GM23338 (cell line): ENCODE data around the gene LSP1. TPM values are rescaled to one million over a fixed set of nuclear protein-coding genes. Genes with fewer than 3 reads are reported as not detected.

Experiments
- ATAC-seq: fragments of 200-7000 bp; cut with Tn5 transposase; 3 replicates; pipeline ENCODE4 v1.9.1; 2020
- DNase-seq: peaks from one replicate; pipeline ENCODE4 v3.0.0-alpha.2; 2015; ENCODE audit warnings: low spot score
- H2AFZ ChIP-seq: fragments of 200-600 bp; sonication (generic); 2 replicates; pipeline ENCODE4 v1.8.0; 2016; ENCODE audit warnings: antibody characterized with exemption, mild to moderate bottlenecking, moderate library complexity
- H3F3A ChIP-seq: fragments of 200-600 bp; sonication (generic); replicated peaks from 2 replicates; pipeline ENCODE4 v1.8.0; 2017; ENCODE audit warnings: antibody characterized with exemption, mixed run types, low read depth
- H3K27ac ChIP-seq: fragments of 200-600 bp; sonication (generic); 2 replicates; pipeline ENCODE4 v1.6.1; 2016; ENCODE audit warnings: low read depth
- H3K27me3 ChIP-seq: fragments of 200-600 bp; sonication (generic); 2 replicates; pipeline ENCODE4 v1.8.0; 2016; ENCODE audit warnings: mild to moderate bottlenecking, mixed run types, moderate library complexity; ENCODE audit not compliant: insufficient read depth
- H3K36me3 ChIP-seq: fragments of 200-600 bp; sonication (generic); 2 replicates; pipeline ENCODE4 v1.8.0; 2016; ENCODE audit warnings: mild to moderate bottlenecking; ENCODE audit not compliant: insufficient read depth
- H3K4me1 ChIP-seq: fragments of 200-600 bp; sonication (generic); 2 replicates; pipeline ENCODE4 v1.8.0; 2016; ENCODE audit warnings: mild to moderate bottlenecking, moderate library complexity; ENCODE audit not compliant: insufficient read depth
- H3K4me2 ChIP-seq: fragments of 200-600 bp; sonication (generic); 2 replicates; pipeline ENCODE4 v1.7.1; 2017; ENCODE audit warnings: mixed run types
- H3K4me3 ChIP-seq: fragments of 200-600 bp; sonication (generic); 2 replicates; pipeline ENCODE4 v1.6.1; 2016; ENCODE audit warnings: mixed run types
- H3K79me2 ChIP-seq: fragments of 200-600 bp; sonication (generic); replicated peaks from 2 replicates; pipeline ENCODE4 v1.8.0; 2017; ENCODE audit warnings: mild to moderate bottlenecking; ENCODE audit not compliant: insufficient read depth
- H3K9me2 ChIP-seq: fragments of 200-600 bp; sonication (generic); 2 replicates; pipeline ENCODE4 v1.8.0; 2017; ENCODE audit not compliant: insufficient read depth
- H4K20me1 ChIP-seq: fragments of 200-600 bp; sonication (generic); replicated peaks from 2 replicates; pipeline ENCODE4 v1.8.0; 2017; ENCODE audit warnings: mild to moderate bottlenecking; ENCODE audit not compliant: insufficient read depth
- H3K27ac Mint-ChIP-seq: 2 replicates; pipeline ENCODE4 v1.8.0; 2020; ENCODE audit warnings: inconsistent platforms, mild to moderate bottlenecking, moderate library complexity, mixed read lengths
- H3K27me3 Mint-ChIP-seq: 3 replicates; pipeline ENCODE4 v1.8.0; 2022; ENCODE audit warnings: low read depth, mild to moderate bottlenecking, moderate library complexity, mixed read lengths, inconsistent platforms; ENCODE audit not compliant: insufficient read depth, poor library complexity
- H3K36me3 Mint-ChIP-seq: 3 replicates; pipeline ENCODE4 v1.8.0; 2021; ENCODE audit warnings: low read depth, mild to moderate bottlenecking, inconsistent platforms, moderate library complexity, mixed read lengths
- H3K4me1 Mint-ChIP-seq: 3 replicates; pipeline ENCODE4 v1.8.0; 2020; ENCODE audit warnings: mild to moderate bottlenecking, inconsistent platforms, mixed read lengths
- H3K4me3 Mint-ChIP-seq: 3 replicates; pipeline ENCODE4 v1.8.0; 2021; ENCODE audit warnings: moderate library complexity, mild to moderate bottlenecking, inconsistent platforms, mixed read lengths
- H3K9me3 Mint-ChIP-seq: 3 replicates; pipeline ENCODE4 v1.8.0; 2020; ENCODE audit warnings: moderate library complexity, mild to moderate bottlenecking, inconsistent platforms, mixed read lengths
- CREB1 ChIP-seq: fragments of 250-450 bp; sonication (Bioruptor Pico); IDR thresholded peaks from 2 replicates; pipeline ENCODE4 v1.5.0; 2020; ENCODE audit warnings: low read depth, mild to moderate bottlenecking, moderate library complexity
- ETS1 ChIP-seq: IDR thresholded peaks from 2 replicates; pipeline ENCODE4 v1.6.1; 2016; ENCODE audit warnings: antibody characterized with exemption
- EZH2phosphoT487 ChIP-seq: fragments of 200-600 bp; sonication (generic); IDR thresholded peaks from one replicate; pipeline ENCODE4 v1.8.1; 2018; ENCODE audit warnings: antibody characterized with exemption; ENCODE audit not compliant: unreplicated experiment
- JUNB ChIP-seq: IDR thresholded peaks from one replicate; pipeline ENCODE4 v1.6.1; 2016; ENCODE audit warnings: antibody characterized with exemption; ENCODE audit not compliant: unreplicated experiment
- NANOG ChIP-seq: IDR thresholded peaks from 2 replicates; pipeline ENCODE4 v1.6.1; 2016; ENCODE audit warnings: antibody characterized with exemption, borderline replicate concordance
- POLR2AphosphoS5 ChIP-seq: IDR thresholded peaks from 2 replicates; pipeline ENCODE4 v1.6.1; 2016; ENCODE audit warnings: antibody characterized with exemption, low read depth
- REST ChIP-seq: IDR thresholded peaks from one replicate; pipeline ENCODE4 v1.6.1; 2018; ENCODE audit warnings: antibody characterized with exemption; ENCODE audit not compliant: unreplicated experiment
- STAT1 ChIP-seq: IDR thresholded peaks from one replicate; pipeline ENCODE4 v1.6.1; 2016; ENCODE audit warnings: antibody characterized with exemption; ENCODE audit not compliant: unreplicated experiment
- ZNF114 ChIP-seq: fragments of 250-450 bp; sonication (Bioruptor Pico); IDR thresholded peaks from 2 replicates; pipeline ENCODE4 v1.5.0; 2020; ENCODE audit warnings: mild to moderate bottlenecking, moderate library complexity
- ZNF331 ChIP-seq: fragments of 250-450 bp; sonication (Bioruptor Pico); IDR thresholded peaks from 2 replicates; pipeline ENCODE4 v1.5.0; 2020; ENCODE audit warnings: low read depth, mild to moderate bottlenecking, moderate library complexity
- polyA plus RNA-seq: library from polyadenylated mRNA; unstranded; fragments of >200 nt; fragmentation: Nextera tagmentation; extraction: Ambion mirVana; gene quantifications from 2 replicates; pipeline ENCODE4 v1.2.1, GENCODE V29; 2016
- total RNA-seq: library from RNA; depleted of rRNA; stranded (reverse); fragments of >200 nt; shearing (Covaris generic); gene quantifications from 2 replicates; pipeline ENCODE4 v1.2.3, GENCODE V29; 2014

The LSP1 gene
- total and polyA plus RNA-seq, 2 experiments from 2014 or later, result 0.84 TPM; not detected in 1

GRCh38 chr11:1906181-1906580, 53.3 kb downstream of the LSP1 start (continued):
- TF ChIP-seq ETS1, result no peak
- no peak for TF ChIP-seq POLR2AphosphoS5
- no peak for TF ChIP-seq REST
- TF ChIP-seq STAT1, result no peak
- no peak for TF ChIP-seq JUNB
- TF ChIP-seq CREB1 (CRISPR knock-in tag), result no peak
- TF ChIP-seq ZNF114 (CRISPR knock-in tag), result no peak
- TF ChIP-seq EZH2phosphoT487, result no peak
- no peak for TF ChIP-seq ZNF331 (CRISPR knock-in tag)

GRCh38 chr11:1906611-1907423, 53.9 kb downstream of the LSP1 start:
- Histone ChIP-seq H3K9me2 (no peaks in the 10 kb centered on the region), H3K27ac (peak overlapping the region; percentile 69), H3K79me2 (no peaks in the 10 kb centered on the region), H4K20me1 (no peaks in the 10 kb centered on the region), H3K27me3 (no peaks in the 10 kb centered on the region), H3K4me3 (no peak overlapping the region), H3K4me2 (peak overlapping the region; percentile 24; the same call in 1 of the 2 replicates), H2AFZ (peak overlapping the region; percentile 94), H3K4me1 (peaks cover 27% of the 10 kb centered on the region; the same call in 1 of the 2 replicates), H3K36me3 (no peaks in the 10 kb centered on the region), H3F3A (no peaks in the 10 kb centered on the region)
- Mint-ChIP-seq H3K9me3 (no peaks in the 10 kb centered on the region), H3K4me3 (no peak overlapping the region), H3K27me3 (peaks cover 3% of the 10 kb centered on the region), H3K36me3 (no peaks in the 10 kb centered on the region), H3K4me1 (peaks cover 19% of the 10 kb centered on the region), H3K27ac (no peak overlapping the region)
- peak; percentile 67 for ATAC-seq
- DNase-seq, result peak; percentile 28
- TF ChIP-seq ZNF331 (CRISPR knock-in tag), result no peak
- TF ChIP-seq POLR2AphosphoS5, result no peak
- no peak for TF ChIP-seq EZH2phosphoT487
- TF ChIP-seq REST, result no peak
- no peak for TF ChIP-seq JUNB
- TF ChIP-seq ETS1, result no peak
- no peak for TF ChIP-seq NANOG
- no peak for TF ChIP-seq ZNF114 (CRISPR knock-in tag)
- TF ChIP-seq CREB1 (CRISPR knock-in tag), result no peak
